Right cardiac atrium (tissue), 5 donors: Measurements from ENCODE around the gene LRP8. TPM values are rescaled to one million over a fixed set of nuclear protein-coding genes. Genes with fewer than 3 reads are reported as not detected.
A peak's percentile ranks its signal among the peaks of the same experiment; 100 is the strongest.

Experiments
- ATAC-seq, 2 donors: fragments of 200-7000 bp; cut with Tn5 transposase; one replicate each; pipeline versions ENCODE4 v1.8.0 to v1.9.1; 2020; ENCODE audit warnings: moderate library complexity in 2 of 2, mild to moderate bottlenecking in 1 of 2
- DNase-seq, 3 donors: peaks; one replicate each; pipeline ENCODE4 v3.0.0-alpha.2; 2020
- H3K27ac ChIP-seq: one replicate; pipeline ENCODE4 v1.5.1; 2013; ENCODE audit warnings: mild to moderate bottlenecking, low read length, control low read depth, moderate library complexity
- H3K27me3 ChIP-seq: one replicate; pipeline ENCODE4 v1.6.1; 2013; ENCODE audit not compliant: control insufficient read depth, insufficient read depth
- H3K4me1 ChIP-seq: one replicate; pipeline ENCODE4 v1.6.1; 2013; ENCODE audit warnings: low read length; ENCODE audit not compliant: control insufficient read depth, insufficient read depth
- H3K4me3 ChIP-seq: one replicate; pipeline ENCODE4 v1.5.1; 2013; ENCODE audit warnings: low read length, control low read depth
- H3K9me3 ChIP-seq: one replicate; pipeline ENCODE4 v1.6.1; 2013; ENCODE audit warnings: low read length; ENCODE audit not compliant: control insufficient read depth
- WGBS: extraction: QIAGEN DNeasy Blood & Tissue Kit; methylation state at CpG from one replicate; pipeline ENCODE4 v1.1.7; 2013; 5-methylcytosine and 5-hydroxymethylcytosine counted together
- intact Hi-C, 4 donors: fragments of 100-400 bp; cut with DNase I; formaldehyde crosslinking; loops; one replicate each; pipeline versions ENCODE4 v1.11.0 to v1.14.0; 2022 to 2023
- polyA plus RNA-seq: library from polyadenylated mRNA; stranded (reverse); fragments of 200-250 nt; gene quantifications from one replicate; pipeline ENCODE4 v1.2.3, GENCODE V29; 2013
- total RNA-seq, 4 donors: library from RNA; stranded (reverse); fragmentation: NEBNext Ultra II Directional; extraction: Animal tissue kit (Norgen Biotek cat#: 25700); gene quantifications; one replicate each; pipeline ENCODE4 v1.2.1, GENCODE V29; 2021
- donor health status: healthy with polysubstance abuse.
- donor health status: DM: no; HTN: yes; CAD: no.
- donor health status: DM: no; HTN: no; CAD: no.
- donor health status: DM: no; HTN: yes; CAD: no; lungs with severe emphysema.
- donor health status: DM: yes; HTN: yes; CAD: no.

The LRP8 gene
- total and polyA plus RNA-seq, 5 donors = 0.27 to 2.6 (median 1.3) TPM

GRCh38 chr1:53338423-53338822, 10.6 kb upstream of the LRP8 start:
- Histone ChIP-seq H3K4me3 (no peak overlapping the region), H3K27ac (no peak overlapping the region), H3K27me3 (no peaks in the 10 kb centered on the region), H3K4me1 (no peaks in the 10 kb centered on the region), H3K9me3 (no peaks in the 10 kb centered on the region)
- intact Hi-C loops = no loop called here
- 78% methylated on average over 1 of the region's 1 CpG for WGBS
- ATAC-seq = no peak
- DNase-seq = no peak

- no peaks in the 10 kb centered on the region for H3K9me3 ChIP-seq
- intact Hi-C loops = no loop called here
- H3K4me1 ChIP-seq = no peaks in the 10 kb centered on the region
- H3K4me3 ChIP-seq = no peak overlapping the region
- 85% methylated on average over 5 of the region's 5 CpGs for WGBS
- H3K27ac ChIP-seq = no peak overlapping the region
- DNase-seq = no peak
- ATAC-seq = no peak
- no peaks in the 10 kb centered on the region for H3K27me3 ChIP-seq
Observed at GRCh38 chr1:53337499-53337898, 9.6 kb upstream of the LRP8 start.

- no peak for DNase-seq
- Histone ChIP-seq H3K27me3 (no peaks in the 10 kb centered on the region), H3K27ac (no peak overlapping the region), H3K9me3 (no peaks in the 10 kb centered on the region), H3K4me1 (no peaks in the 10 kb centered on the region), H3K4me3 (no peak overlapping the region)
- intact Hi-C loops = no loop called here
- 79% methylated on average over 12 of the region's 12 CpGs for WGBS
- no peak for ATAC-seq
Observed at GRCh38 chr1:53336146-53336545, 8.3 kb upstream of the LRP8 start.

GRCh38 chr1:53335661-53336060, 7.8 kb upstream of the LRP8 start:
- no peak overlapping the region for H3K27ac ChIP-seq
- no peaks in the 10 kb centered on the region for H3K27me3 ChIP-seq
- ATAC-seq (no peak), DNase-seq (no peak)
- intact Hi-C loops = no loop called here
- H3K9me3 ChIP-seq = no peaks in the 10 kb centered on the region
- 93% methylated on average over 1 of the region's 1 CpG for whole genome bisulfite sequencing
- H3K4me1 ChIP-seq = no peaks in the 10 kb centered on the region
- no peak overlapping the region for H3K4me3 ChIP-seq

- DNase-seq = no peak
Observed at GRCh38 chr1:53334781-53335180, 6.9 kb upstream of the LRP8 start.

GRCh38 chr1:53334312-53334711, 6.4 kb upstream of the LRP8 start:
- Histone ChIP-seq H3K27ac (no peak overlapping the region), H3K9me3 (no peaks in the 10 kb centered on the region), H3K4me3 (no peak overlapping the region), H3K4me1 (no peaks in the 10 kb centered on the region), H3K27me3 (no peaks in the 10 kb centered on the region)
- ATAC-seq = no peak
- intact Hi-C loops = no loop called here
- WGBS = 81% methylated on average over 2 of the region's 2 CpGs
- no peak for DNase-seq

More at GRCh38 chr1:53334781-53335180, 6.9 kb upstream of the LRP8 start:
- ATAC-seq = no peak
- WGBS = 74% methylated on average over 9 of the region's 9 CpGs
- intact Hi-C loops = no loop called here
- H3K27ac ChIP-seq = no peak overlapping the region
- H3K4me3 ChIP-seq = no peak overlapping the region
- H3K4me1 ChIP-seq = no peaks in the 10 kb centered on the region
- H3K27me3 ChIP-seq = no peaks in the 10 kb centered on the region
- H3K9me3 ChIP-seq = no peaks in the 10 kb centered on the region

GRCh38 chr1:53332833-53333232, 5.0 kb upstream of the LRP8 start:
- no peak for ATAC-seq
- WGBS = 68% methylated on average over 3 of the region's 3 CpGs
- no peaks in the 10 kb centered on the region for H3K4me1 ChIP-seq
- intact Hi-C loops = no loop called here
- H3K27ac ChIP-seq = no peak overlapping the region
- H3K4me3 ChIP-seq = no peak overlapping the region
- DNase-seq = no peak
- H3K27me3 ChIP-seq = no peaks in the 10 kb centered on the region
- no peaks in the 10 kb centered on the region for H3K9me3 ChIP-seq

- intact Hi-C loops = no loop called here
- no peak for DNase-seq
- H3K9me3 ChIP-seq = no peaks in the 10 kb centered on the region
- 76% methylated on average over 3 of the region's 3 CpGs for WGBS
- no peaks in the 10 kb centered on the region for H3K4me1 ChIP-seq
- H3K27me3 ChIP-seq = no peaks in the 10 kb centered on the region
- H3K4me3 ChIP-seq = no peak overlapping the region
- H3K27ac ChIP-seq = no peak overlapping the region
- no peak for ATAC-seq
Observed at GRCh38 chr1:53332186-53332564, 4.3 kb upstream of the LRP8 start.

- Histone ChIP-seq H3K4me1 (no peaks in the 10 kb centered on the region), H3K27me3 (no peaks in the 10 kb centered on the region), H3K4me3 (no peak overlapping the region), H3K27ac (no peak overlapping the region), H3K9me3 (no peaks in the 10 kb centered on the region)
- ATAC-seq (no peak), DNase-seq (no peak)
- intact Hi-C loops = no loop called here
- 86% methylated on average over 7 of the region's 7 CpGs for WGBS
Observed at GRCh38 chr1:53331446-53332185, 3.7 kb upstream of the LRP8 start.

GRCh38 chr1:53330819-53331218, 2.9 kb upstream of the LRP8 start:
- Histone ChIP-seq H3K4me3 (no peak overlapping the region), H3K4me1 (no peaks in the 10 kb centered on the region), H3K27ac (no peak overlapping the region), H3K27me3 (no peaks in the 10 kb centered on the region), H3K9me3 (no peaks in the 10 kb centered on the region)
- no peak for DNase-seq
- intact Hi-C loops = no loop called here
- 59% methylated on average over 5 of the region's 5 CpGs for WGBS
- no peak for ATAC-seq

GRCh38 chr1:53328541-53329499, 950 bp upstream of the LRP8 start:
- Histone ChIP-seq H3K4me1 (peaks cover 2% of the 10 kb centered on the region), H3K27ac (no peak overlapping the region), H3K9me3 (no peaks in the 10 kb centered on the region), H3K27me3 (no peaks in the 10 kb centered on the region), H3K4me3 (no peak overlapping the region)
- intact Hi-C loops = no loop called here
- WGBS = 63% methylated on average over 34 of the region's 35 CpGs
- peak in 1 of 3 donors; percentile 39 for DNase-seq
- no peak for ATAC-seq
